PC-9 (cell line): ENCODE measurements around the gene CAPN5. TPM values are rescaled to one million over a fixed set of nuclear protein-coding genes. Genes with fewer than 3 reads are reported as not detected.

Experiments used
- BruUV-seq: library from RNA; stranded (reverse); fragments of 400-500 nt; replicated peaks from 2 replicates; lab custom pipeline; 2021; lab: Mats Ljungman, UMichigan
- CTCF ChIA-PET: fragments of 300-600 bp; sonication (Branson Sonifier 250); formaldehyde crosslinking; loops from one replicate; lab custom pipeline; 2022; ENCODE audit warnings: antibody characterized with exemption; lab: Charles Lee
- POLR2A ChIA-PET: fragments of 300-600 bp; sonication (Branson Sonifier 250); formaldehyde crosslinking; loops from one replicate; lab custom pipeline; 2022; ENCODE audit warnings: antibody characterized with exemption; ENCODE audit not compliant: unreplicated experiment; lab: Charles Lee
- DNase-seq, 2 experiments: peaks; one replicate each; pipeline versions ENCODE4 v3.0.0 to v3.0.0-alpha.2; 2015 to 2022; ENCODE audit warnings: mixed read lengths in 1 of 2
- H2AFZ ChIP-seq: fragments of 200-600 bp; sonication (generic); 2 replicates; pipeline ENCODE4 v1.8.1; 2017; ENCODE audit warnings: antibody characterized with exemption
- H3F3A ChIP-seq: fragments of 200-600 bp; sonication (generic); 2 replicates; pipeline ENCODE4 v1.8.1; 2017; ENCODE audit warnings: antibody characterized with exemption, mild to moderate bottlenecking, low read depth; ENCODE audit not compliant: insufficient read depth
- H3K27ac ChIP-seq: fragments of 200-600 bp; sonication (generic); 2 replicates; pipeline ENCODE4 v1.6.1; 2016; ENCODE audit warnings: mixed run types
- H3K27me3 ChIP-seq: fragments of 200-600 bp; sonication (generic); 2 replicates; pipeline ENCODE4 v1.6.1; 2016; ENCODE audit warnings: low read depth, mixed run types; ENCODE audit not compliant: insufficient read depth
- H3K36me3 ChIP-seq: fragments of 200-600 bp; sonication (generic); 2 replicates; pipeline ENCODE4 v1.6.1; 2016; ENCODE audit warnings: low read depth, mixed run types
- H3K4me1 ChIP-seq: fragments of 200-600 bp; sonication (generic); replicated peaks from 2 replicates; pipeline ENCODE4 v1.6.1; 2016; ENCODE audit warnings: mixed run types; ENCODE audit not compliant: insufficient read depth
- H3K4me2 ChIP-seq: fragments of 200-600 bp; sonication (generic); 2 replicates; pipeline ENCODE4 v1.6.1; 2017; ENCODE audit warnings: mixed run types
- H3K4me3 ChIP-seq: fragments of 200-600 bp; sonication (generic); 2 replicates; pipeline ENCODE4 v1.6.1; 2016; ENCODE audit warnings: mixed run types
- H3K79me2 ChIP-seq: fragments of 200-600 bp; sonication (generic); 2 replicates; pipeline ENCODE4 v1.6.1; 2017; ENCODE audit warnings: low read depth, mixed run types
- H3K9me2 ChIP-seq: fragments of 200-600 bp; sonication (generic); 2 replicates; pipeline ENCODE4 v1.8.1; 2017; ENCODE audit warnings: mild to moderate bottlenecking; ENCODE audit not compliant: insufficient read depth
- H3K9me3 ChIP-seq: fragments of 200-600 bp; sonication (generic); 2 replicates; pipeline ENCODE4 v1.8.1; 2016; ENCODE audit warnings: low read depth; ENCODE audit not compliant: insufficient read depth
- H4K20me1 ChIP-seq: fragments of 200-600 bp; sonication (generic); 2 replicates; pipeline ENCODE4 v1.8.1; 2017; ENCODE audit not compliant: insufficient read depth
- EZH2 ChIP-seq: fragments of 200-600 bp; sonication (generic); IDR thresholded peaks from 2 replicates; pipeline ENCODE4 v1.8.0; 2017; ENCODE audit warnings: antibody characterized with exemption, low read depth
- intact Hi-C: fragments of 100-400 bp; cut with micrococcal nuclease; formaldehyde crosslinking; loops from one replicate; pipeline ENCODE4 v1.10.0; 2022; ENCODE audit not compliant: unreplicated experiment
- total RNA-seq: library from RNA; stranded (reverse); gene quantifications from 2 replicates; pipeline ENCODE4 v1.2.3, GENCODE V29; 2021
- TF ChIP-seq, protein P1 (sequence below): fragments of 200-600 bp; sonication (generic); conservative IDR thresholded peaks from 2 replicates; pipeline ENCODE4 v1.6.1; 2017; ENCODE audit warnings: mixed run types, antibody characterized with exemption, mild to moderate bottlenecking, moderate library complexity

Gene CAPN5
- total RNA-seq, 1 experiment from 2014 or later, result 9.9 TPM

GRCh38 chr11:77111946-77112345 is 45.2 kb downstream of the CAPN5 start:
- no peak for TF ChIP-seq EZH2
- TF ChIP-seq, protein P1, sequence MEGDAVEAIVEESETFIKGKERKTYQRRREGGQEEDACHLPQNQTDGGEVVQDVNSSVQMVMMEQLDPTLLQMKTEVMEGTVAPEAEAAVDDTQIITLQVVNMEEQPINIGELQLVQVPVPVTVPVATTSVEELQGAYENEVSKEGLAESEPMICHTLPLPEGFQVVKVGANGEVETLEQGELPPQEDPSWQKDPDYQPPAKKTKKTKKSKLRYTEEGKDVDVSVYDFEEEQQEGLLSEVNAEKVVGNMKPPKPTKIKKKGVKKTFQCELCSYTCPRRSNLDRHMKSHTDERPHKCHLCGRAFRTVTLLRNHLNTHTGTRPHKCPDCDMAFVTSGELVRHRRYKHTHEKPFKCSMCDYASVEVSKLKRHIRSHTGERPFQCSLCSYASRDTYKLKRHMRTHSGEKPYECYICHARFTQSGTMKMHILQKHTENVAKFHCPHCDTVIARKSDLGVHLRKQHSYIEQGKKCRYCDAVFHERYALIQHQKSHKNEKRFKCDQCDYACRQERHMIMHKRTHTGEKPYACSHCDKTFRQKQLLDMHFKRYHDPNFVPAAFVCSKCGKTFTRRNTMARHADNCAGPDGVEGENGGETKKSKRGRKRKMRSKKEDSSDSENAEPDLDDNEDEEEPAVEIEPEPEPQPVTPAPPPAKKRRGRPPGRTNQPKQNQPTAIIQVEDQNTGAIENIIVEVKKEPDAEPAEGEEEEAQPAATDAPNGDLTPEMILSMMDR, result no peak
- H3K79me2 ChIP-seq, result no peaks in the 10 kb centered on the region
- no peaks in the 10 kb centered on the region for H3K27me3 ChIP-seq
- no TSS peak for BruUV-seq
- intact Hi-C loops, result loop anchor here (5.0 kb wide), 1 partner anchor 190 kb away; no protein-coding TSS in a partner anchor
- H3K9me2 ChIP-seq, result no peaks in the 10 kb centered on the region
- POLR2A ChIA-PET, result no interaction called here
- no peak overlapping the region for H3K4me3 ChIP-seq
- H3K27ac ChIP-seq, result no peak overlapping the region
- no peak overlapping the region for H3K4me2 ChIP-seq
- no peaks in the 10 kb centered on the region for H3K36me3 ChIP-seq
- no peak overlapping the region for H2AFZ ChIP-seq
- no peaks in the 10 kb centered on the region for H3K9me3 ChIP-seq
- CTCF ChIA-PET, result interaction anchor here (0.7 to 1.1 kb wide), 2 partner anchors 20 to 64 kb away, joined by 4 to 5 read pairs; no protein-coding TSS in a partner anchor
- H3F3A ChIP-seq, result no peaks in the 10 kb centered on the region
- H3K4me1 ChIP-seq, result peaks cover 17% of the 10 kb centered on the region
- DNase-seq, result no peak
- no peaks in the 10 kb centered on the region for H4K20me1 ChIP-seq

DNA sequence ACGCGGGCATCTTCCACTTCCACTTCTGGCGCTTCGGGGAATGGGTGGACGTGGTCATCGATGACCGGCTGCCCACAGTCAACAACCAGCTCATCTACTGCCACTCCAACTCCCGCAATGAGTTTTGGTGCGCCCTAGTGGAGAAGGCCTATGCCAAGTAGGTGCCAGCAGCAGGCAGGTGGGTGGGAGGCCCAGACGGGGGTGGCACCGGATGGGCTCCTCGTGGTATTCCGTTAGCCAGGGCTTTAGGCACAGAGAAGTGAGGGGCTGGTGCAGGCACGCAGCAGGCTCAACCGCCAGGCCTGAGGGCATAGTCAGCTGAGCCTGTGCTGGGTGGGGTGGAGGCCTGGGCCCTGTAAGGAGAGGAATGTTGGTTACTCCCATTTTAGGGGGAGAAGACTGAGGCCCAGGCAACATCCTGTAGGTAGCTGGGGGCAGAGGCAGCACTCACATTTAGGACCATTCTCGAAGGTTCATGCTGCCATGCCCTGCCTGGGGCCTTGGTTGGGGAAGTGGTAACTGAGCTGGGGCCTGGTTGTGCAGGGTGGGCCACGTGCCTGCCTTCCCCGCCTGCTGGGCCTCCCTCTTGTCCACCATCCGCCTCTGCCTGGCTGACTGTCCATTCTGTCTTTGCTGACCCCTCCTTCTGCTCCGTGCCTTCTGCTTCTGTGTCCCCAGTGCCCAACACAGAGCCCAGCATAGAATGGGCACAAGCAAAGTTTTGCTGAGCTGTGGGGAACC is 46.0 kb downstream of the CAPN5 start:
- CTCF ChIA-PET, result interaction anchor here (0.5 to 1.1 kb wide), 4 partner anchors 21 to 172 kb away, joined by 3 to 7 read pairs (median 4); no protein-coding TSS in a partner anchor
- Histone ChIP-seq H2AFZ (no peak overlapping the region), H3K4me2 (no peak overlapping the region), H3F3A (no peaks in the 10 kb centered on the region), H4K20me1 (no peaks in the 10 kb centered on the region), H3K4me3 (no peak overlapping the region), H3K79me2 (no peaks in the 10 kb centered on the region), H3K27ac (no peak overlapping the region), H3K4me1 (peaks cover 10% of the 10 kb centered on the region), H3K27me3 (no peaks in the 10 kb centered on the region), H3K36me3 (no peaks in the 10 kb centered on the region), H3K9me2 (no peaks in the 10 kb centered on the region), H3K9me3 (no peaks in the 10 kb centered on the region)
- no TSS peak for BruUV-seq
- DNase-seq, result no peak
- TF ChIP-seq EZH2, result no peak
- TF ChIP-seq, protein P1, result no peak
- POLR2A ChIA-PET, result no interaction called here
- intact Hi-C loops, result loop anchor here (1.0 to 5.0 kb wide), 2 partner anchors 66 to 191 kb away; no protein-coding TSS in a partner anchor

GRCh38 chr11:77113382-77114088 is 46.8 kb downstream of the CAPN5 start:
- Histone ChIP-seq H2AFZ (no peak overlapping the region), H3K27ac (no peak overlapping the region), H3K4me3 (no peak overlapping the region), H3F3A (no peaks in the 10 kb centered on the region), H3K79me2 (no peaks in the 10 kb centered on the region), H3K9me3 (no peaks in the 10 kb centered on the region), H3K27me3 (no peaks in the 10 kb centered on the region), H3K4me2 (no peak overlapping the region), H3K36me3 (no peaks in the 10 kb centered on the region), H3K4me1 (peaks cover 3% of the 10 kb centered on the region; the same call in 1 of the 2 replicates), H4K20me1 (no peaks in the 10 kb centered on the region), H3K9me2 (no peaks in the 10 kb centered on the region)
- TF ChIP-seq EZH2, result no peak
- TF ChIP-seq, protein P1, result peak; percentile 86
- POLR2A ChIA-PET, result no interaction called here
- BruUV-seq, result no TSS peak
- peak in 1 of 2 experiments; percentile 52 for DNase-seq
- CTCF ChIA-PET, result interaction anchor here (0.5 kb wide), 1 partner anchor 66 kb away, joined by 7 read pairs; no protein-coding TSS in a partner anchor
- intact Hi-C loops, result loop anchor here (1.0 to 5.0 kb wide), 2 partner anchors 66 to 191 kb away; no protein-coding TSS in a partner anchor
